Spleen (tissue), 11 donors: ENCODE measurements around the gene RFPL3. TPM values are rescaled to one million over a fixed set of nuclear protein-coding genes. Genes with fewer than 3 reads are reported as not detected.
"Not testable (repeated sequence)": the region's sequence is repeated elsewhere in the genome, so short reads cannot be mapped to it uniquely, and the experiment has no call there.

Experiments
- DNase-seq: peaks from one replicate; pipeline ENCODE4 v3.0.0-alpha.2; 2020
- H3K27ac ChIP-seq, 8 donors: fragments of 200-600 bp; sonication (generic) in 7 of 8; 1 replicate in 4 of 8; 2 replicates in 4 of 8; pipeline versions ENCODE4 v1.5.0 to v1.8.0; 2016 to 2021; ENCODE audit warnings: inconsistent platforms in 4 of 8, mild to moderate bottlenecking in 4 of 8, moderate library complexity in 1 of 8
- H3K27me3 ChIP-seq, 7 donors: fragments of 200-600 bp; sonication (generic) in 6 of 7; replicated peaks in 1 of 7; 1 replicate in 4 of 7; 2 replicates in 3 of 7; pipeline versions ENCODE4 v1.5.0 to v1.8.0; 2016 to 2021; ENCODE audit warnings: inconsistent platforms in 3 of 7, mild to moderate bottlenecking in 1 of 7
- H3K36me3 ChIP-seq, 6 donors: fragments of 200-600 bp; sonication (generic) in 5 of 6; 1 replicate in 4 of 6; 2 replicates in 2 of 6; pipeline versions ENCODE4 v1.5.0 to v1.8.0; 2016 to 2021; ENCODE audit warnings: inconsistent platforms in 2 of 6
- H3K4me1 ChIP-seq, 6 donors: fragments of 200-600 bp; sonication (generic) in 5 of 6; 1 replicate in 3 of 6; 2 replicates in 3 of 6; pipeline versions ENCODE4 v1.5.0 to v1.8.0; 2016 to 2021; ENCODE audit warnings: inconsistent platforms in 3 of 6
- H3K4me3 ChIP-seq, 8 donors: fragments of 200-600 bp; sonication (generic) in 7 of 8; 1 replicate in 4 of 8; 2 replicates in 4 of 8; pipeline versions ENCODE4 v1.5.0 to v1.8.0; 2016 to 2021; ENCODE audit warnings: inconsistent platforms in 4 of 8, mild to moderate bottlenecking in 4 of 8, moderate library complexity in 2 of 8
- H3K9me3 ChIP-seq, 8 donors: fragments of 200-600 bp; sonication (generic) in 7 of 8; 1 replicate in 4 of 8; 2 replicates in 4 of 8; pipeline versions ENCODE4 v1.5.0 to v1.8.0; 2016 to 2021; ENCODE audit warnings: inconsistent platforms in 4 of 8
- CTCF ChIP-seq, 11 experiments: fragments of 200-600 bp in 7 of 11; fragments of 450-650 bp in 4 of 11; sonication (generic) in 4 of 11; IDR thresholded peaks in 8 of 11; conservative IDR thresholded peaks in 3 of 11; 1 replicate in 7 of 11; 2 replicates in 4 of 11; pipeline versions ENCODE4 v1.4.0 to v1.8.0; 2016 to 2021; ENCODE audit warnings: antibody characterized with exemption in 11 of 11, inconsistent platforms in 4 of 11, mild to moderate bottlenecking in 1 of 11
- POLR2A ChIP-seq, 3 donors: fragments of 450-650 bp; IDR thresholded peaks; one replicate each; pipeline ENCODE4 v1.5.1; 2017; ENCODE audit warnings: antibody characterized with exemption in 3 of 3, mild to moderate bottlenecking in 1 of 3
- POLR2AphosphoS5 ChIP-seq, 3 donors: sonication (generic); formaldehyde crosslinking; IDR thresholded peaks; one replicate each; pipeline ENCODE4 v1.5.1; 2017; ENCODE audit warnings: antibody characterized with exemption in 3 of 3
- WGBS, 5 donors: extraction: QIAGEN DNeasy Blood & Tissue Kit in 3 of 5; methylation state at CpG; one replicate each; pipeline versions ENCODE4 v1.1.5 to v1.1.7; 2013 to 2018; 5-methylcytosine and 5-hydroxymethylcytosine counted together
- intact Hi-C: fragments of 100-400 bp; cut with DNase I; formaldehyde crosslinking; loops from one replicate; pipeline ENCODE4 v1.15.0; 2023; ENCODE audit warnings: low total_unique reads
- polyA plus RNA-seq, 3 donors: library from polyadenylated mRNA; stranded (reverse); fragments of 200-250 nt; gene quantifications; one replicate each; pipeline ENCODE4 v1.2.1, GENCODE V29; 2013
- total RNA-seq, 7 donors: library from RNA; depleted of rRNA in 3 of 7; stranded (reverse); fragments of >200 nt in 3 of 7; fragmentation: NEBNext Ultra II Directional in 4 of 7; extraction: Animal tissue kit (Norgen Biotek cat#: 25700) in 4 of 7; gene quantifications; one replicate each; pipeline versions ENCODE4 v1.1.0 to v1.2.1, GENCODE V29; 2016 to 2021
- donor health status: healthy with polysubstance abuse.
- donor health status: DM: no; HTN: no; CAD: no; lungs with moderate emphysema.
- donor health status: DM: no; HTN: no; CAD: no.
- donor health status: Bipolar disorder and iron deficiency.
- donor health status: healthy.
- donor health status: DM: no; HTN: no; CAD: no.
- donor health status: DM: yes; HTN: yes; CAD: no.

Gene RFPL3
- total and polyA plus RNA-seq, 10 donors = 0.06 TPM; not detected in 9

GRCh38 chr22:32353840-32354239 is 3.8 kb upstream of the RFPL3 start:
- WGBS, 5 donors = 95 to 100% (median 96%) methylated on average over 6 to 19 of the region's 19 CpGs
- TF ChIP-seq POLR2A (IDR thresholded peaks at IDR 0.05) (no peak), CTCF (IDR thresholded peaks at IDR 0.05 in 8 of 11, conservative IDR thresholded peaks at IDR 0.05 in 3 of 11) (no peak), POLR2AphosphoS5 (IDR thresholded peaks at IDR 0.05) (no peak)
- H3K4me3 ChIP-seq = peak overlapping the region in 3 of 8 donors; percentile 33 to 62 (median 37)
- no peaks in the 10 kb centered on the region for H3K4me1 ChIP-seq
- H3K9me3 ChIP-seq = no peaks in the 10 kb centered on the region
- intact Hi-C loops = no loop called here
- no peaks in the 10 kb centered on the region for H3K27me3 ChIP-seq
- peak overlapping the region in 1 of 8 donors; percentile 51 for H3K27ac ChIP-seq
- DNase-seq = no peak
- H3K36me3 ChIP-seq = no peaks in the 10 kb centered on the region

DNA sequence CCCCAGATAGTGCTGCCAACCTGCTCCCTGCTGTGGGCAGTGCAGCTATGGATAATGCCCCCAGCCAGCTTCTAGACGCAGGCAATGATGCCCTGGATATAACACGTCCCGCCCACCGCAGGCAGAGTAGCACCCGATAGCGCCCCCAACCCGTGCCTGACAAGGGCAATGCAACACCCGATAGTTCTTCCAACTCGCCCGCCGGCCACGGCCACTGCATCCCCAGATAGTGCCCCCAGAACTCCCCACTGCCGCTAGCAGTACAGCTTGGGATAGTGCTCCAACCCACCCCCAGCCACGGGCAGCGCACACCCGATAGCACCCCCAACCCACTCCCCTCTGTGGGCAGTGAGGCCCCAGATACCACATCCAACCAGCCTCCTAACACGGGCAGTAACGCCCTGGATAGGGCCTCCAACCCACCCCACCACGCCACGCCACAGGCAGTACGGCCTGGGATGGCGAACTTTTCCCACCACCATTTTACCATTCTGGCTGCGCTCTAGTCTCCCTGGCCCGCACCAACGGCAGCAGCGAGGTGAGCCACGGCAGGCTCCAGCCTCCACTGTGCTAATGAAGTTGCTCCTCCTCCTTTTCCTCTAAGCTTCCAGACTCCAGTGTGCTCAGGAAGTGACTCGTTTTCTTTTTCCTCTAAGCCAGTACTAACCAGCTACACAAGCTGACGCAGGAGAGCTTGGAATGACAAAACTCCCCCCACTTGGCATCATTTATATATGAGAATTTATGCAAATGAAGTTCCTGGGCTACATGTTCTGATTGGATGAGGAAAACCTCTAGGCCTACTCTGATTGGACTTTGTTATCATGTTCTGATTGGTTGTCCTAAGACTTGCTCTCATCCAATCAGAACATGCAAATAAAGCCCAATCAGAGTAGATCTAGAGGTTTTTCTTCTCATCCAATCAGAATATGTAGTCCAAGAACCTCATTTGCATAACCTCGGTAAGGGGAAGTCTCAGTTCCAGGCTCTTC is 3.0 kb upstream of the RFPL3 start:
- intact Hi-C loops = no loop called here
- Histone ChIP-seq H3K4me1 (no peaks in the 10 kb centered on the region), H3K36me3 (no peaks in the 10 kb centered on the region)

GRCh38 chr22:32355760-32356159 is 1.9 kb upstream of the RFPL3 start:
- Histone ChIP-seq H3K27ac (no peak overlapping the region), H3K9me3 (no peaks in the 10 kb centered on the region), H3K4me1 (no peaks in the 10 kb centered on the region), H3K36me3 (no peaks in the 10 kb centered on the region), H3K27me3 (no peaks in the 10 kb centered on the region), H3K4me3 (no peak overlapping the region)
- DNase-seq = no peak
- intact Hi-C loops = no loop called here
- TF ChIP-seq CTCF (IDR thresholded peaks at IDR 0.05 in 8 of 11, conservative IDR thresholded peaks at IDR 0.05 in 3 of 11) = no peak
- TF ChIP-seq POLR2AphosphoS5 (IDR thresholded peaks at IDR 0.05) = no peak
- TF ChIP-seq POLR2A (IDR thresholded peaks at IDR 0.05) = no peak
- 61 to 94% (median 81%) methylated on average over 3 of the region's 3 CpGs for WGBS, 5 donors

More for the DNA sequence above, 3.0 kb upstream of the RFPL3 start:
- peak in 1 of 3 donors; percentile 49 for TF ChIP-seq POLR2A (IDR thresholded peaks at IDR 0.05)
- TF ChIP-seq CTCF (IDR thresholded peaks at IDR 0.05 in 8 of 11, conservative IDR thresholded peaks at IDR 0.05 in 3 of 11) = no peak
- peak; percentile 42 to 88 (median 75) for TF ChIP-seq POLR2AphosphoS5 (IDR thresholded peaks at IDR 0.05)
- 78 to 88% (median 79%) methylated on average over 15 to 30 of the region's 30 CpGs for WGBS, 5 donors
- H3K9me3 ChIP-seq = no peaks in the 10 kb centered on the region
- H3K27me3 ChIP-seq = no peaks in the 10 kb centered on the region
- H3K4me3 ChIP-seq = peak overlapping the region in 3 of 8 donors; percentile 33 to 62 (median 37)
- peak overlapping the region in 3 of 8 donors; percentile 51 to 61 (median 59) for H3K27ac ChIP-seq
- no peak for DNase-seq

DNA sequence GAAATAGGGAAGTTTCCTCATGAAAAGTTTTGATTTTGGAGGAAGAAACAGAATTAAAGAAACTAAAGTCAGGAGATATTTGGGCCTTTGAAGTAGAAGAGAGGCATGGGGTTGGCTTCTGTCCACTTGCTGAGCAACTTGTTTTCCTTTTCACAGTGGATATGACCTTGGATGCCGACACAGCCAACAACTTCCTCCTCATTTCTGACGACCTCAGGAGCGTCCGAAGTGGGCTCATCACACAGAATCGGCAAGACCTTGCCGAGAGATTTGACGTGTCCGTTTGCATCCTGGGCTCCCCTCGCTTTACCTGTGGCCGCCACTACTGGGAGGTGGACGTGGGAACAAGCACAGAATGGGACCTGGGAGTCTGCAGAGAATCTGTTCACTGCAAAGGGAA is 2.4 kb downstream of the RFPL3 start:
- H3K36me3 ChIP-seq, H3K27me3 ChIP-seq, H3K4me1 ChIP-seq, H3K9me3 ChIP-seq, DNase-seq, intact Hi-C loops: not testable (repeated sequence)
- H3K27ac ChIP-seq = peak overlapping the region in 2 of 8 donors; percentile 23 to 36
- peak overlapping the region in 1 of 8 donors; percentile 28 for H3K4me3 ChIP-seq
- WGBS, 5 donors = 68 to 86% (median 79%) methylated on average over 7 to 11 of the region's 11 CpGs
